H1 (cell line): ENCODE data around the gene BSND. TPM values are rescaled to one million over a fixed set of nuclear protein-coding genes. Genes with fewer than 3 reads are reported as not detected.

Experiments
- CTCF ChIA-PET: fragments of 300-600 bp; sonication (Branson Sonifier 250); formaldehyde crosslinking; loops from one replicate; lab custom pipeline; 2021; ENCODE audit not compliant: partially characterized antibody; lab: Charles Lee
- POLR2A ChIA-PET: fragments of 300-600 bp; sonication (Branson Sonifier 250); formaldehyde crosslinking; loops from one replicate; lab custom pipeline; 2021; ENCODE audit warnings: inconsistent platforms; ENCODE audit not compliant: partially characterized antibody; lab: Charles Lee
- DNase-seq, 2 experiments: peaks; one replicate each; pipeline versions ENCODE4 v3.0.0 to v3.0.0-alpha.2; 2010 to 2022; ENCODE audit warnings: low spot score in 2 of 2, low read depth in 1 of 2, mixed read lengths in 1 of 2
- FAIRE-seq: peaks from 2 replicates; lab custom pipeline; 2011; peaks lifted over from hg19 to GRCh38; lab: Jason Lieb, UNC
- H2AFZ ChIP-seq: 2 replicates; pipeline ENCODE4 v1.8.1; 2012; ENCODE audit warnings: low read length, inconsistent platforms
- H2AK5ac ChIP-seq: 2 replicates; pipeline ENCODE4 v1.6.1; 2013; ENCODE audit warnings: low read depth, low read length
- H2BK120ac ChIP-seq: replicated peaks from 2 replicates; pipeline ENCODE3; 2013; ENCODE audit warnings: low read depth, low read length, inconsistent platforms
- H2BK12ac ChIP-seq: 2 replicates; pipeline ENCODE4 v1.6.1; 2013; ENCODE audit warnings: low read depth, low read length
- H2BK15ac ChIP-seq: 2 replicates; pipeline ENCODE4 v1.6.1; 2013; ENCODE audit warnings: low read length
- H2BK20ac ChIP-seq: 2 replicates; pipeline ENCODE4 v1.6.1; 2013; ENCODE audit warnings: low read length
- H2BK5ac ChIP-seq: 2 replicates; pipeline ENCODE4 v1.6.1; 2013; ENCODE audit warnings: low read depth, low read length
- H3K14ac ChIP-seq: 2 replicates; pipeline ENCODE4 v1.6.1; 2013; ENCODE audit warnings: inconsistent platforms; ENCODE audit not compliant: insufficient read length
- H3K18ac ChIP-seq: 2 replicates; pipeline ENCODE4 v1.6.1; 2013; ENCODE audit warnings: low read length; ENCODE audit errors: extremely low read depth
- H3K23ac ChIP-seq: 2 replicates; pipeline ENCODE4 v1.6.1; 2013; ENCODE audit warnings: inconsistent platforms; ENCODE audit not compliant: insufficient read length
- H3K23me2 ChIP-seq: 2 replicates; pipeline ENCODE4 v1.6.1; 2013; ENCODE audit warnings: low read depth, low read length
- H3K27ac ChIP-seq: 2 replicates; pipeline ENCODE4 v1.6.1; 2011; ENCODE audit warnings: low read depth, low read length, inconsistent platforms
- H3K27me3 ChIP-seq, 4 experiments: replicated peaks in 1 of 4; 1 replicate in 1 of 4; 2 replicates in 3 of 4; pipeline versions ENCODE4 v1.6.1 to v1.8.1; 2011 to 2013; ENCODE audit warnings: low read length in 3 of 4, mild to moderate bottlenecking in 3 of 4, inconsistent platforms in 2 of 4, mixed read lengths in 2 of 4, moderate library complexity in 1 of 4; ENCODE audit not compliant: control insufficient read depth in 3 of 4, insufficient read depth in 3 of 4; ENCODE audit errors: extremely low read depth in 1 of 4
- H3K36me3 ChIP-seq, 4 experiments: 2 replicates each; pipeline versions ENCODE4 v1.6.1 to v1.8.1; 2011 to 2013; ENCODE audit warnings: mild to moderate bottlenecking in 4 of 4, low read length in 3 of 4, moderate library complexity in 2 of 4, control low read depth in 1 of 4, inconsistent platforms in 1 of 4; ENCODE audit not compliant: insufficient read depth in 4 of 4, control insufficient read depth in 2 of 4
- H3K4ac ChIP-seq: replicated peaks from 2 replicates; pipeline ENCODE3; 2013; ENCODE audit warnings: low read length, low read depth, mixed read lengths, inconsistent platforms; ENCODE audit not compliant: insufficient read length
- H3K4me1 ChIP-seq, 4 experiments: replicated peaks in 1 of 4; 1 replicate in 1 of 4; 2 replicates in 3 of 4; pipeline versions ENCODE4 v1.6.1 to v1.8.1; 2011 to 2013; ENCODE audit warnings: low read length in 3 of 4, inconsistent platforms in 2 of 4, mixed read lengths in 1 of 4; ENCODE audit not compliant: insufficient read depth in 4 of 4, control insufficient read depth in 3 of 4
- H3K4me2 ChIP-seq, 2 experiments: 2 replicates each; pipeline versions ENCODE4 v1.6.1 to v1.8.1; 2011 to 2013; ENCODE audit warnings: low read depth in 2 of 2, low read length in 2 of 2, control low read depth in 1 of 2, inconsistent platforms in 1 of 2, mild to moderate bottlenecking in 1 of 2; ENCODE audit not compliant: insufficient read depth in 1 of 2
- H3K4me3 ChIP-seq, 4 experiments: fragments of 200-600, 300-600 bp in 1 of 4; sonication (generic), shearing (Covaris generic), sonication (Bioruptor Twin) in 1 of 4; 2 replicates each; pipeline versions ENCODE4 v1.5.1 to v1.8.1; 2011 to 2016; ENCODE audit warnings: low read length in 4 of 4, low read depth in 3 of 4, control low read depth in 2 of 4, inconsistent platforms in 2 of 4, mild to moderate bottlenecking in 2 of 4, mixed read lengths in 1 of 4, moderate library complexity in 1 of 4; ENCODE audit not compliant: insufficient read depth in 2 of 4; ENCODE audit errors: extremely low read depth in 1 of 4
- H3K56ac ChIP-seq: replicated peaks from 2 replicates; pipeline ENCODE3; 2013; ENCODE audit warnings: low read depth, mild to moderate bottlenecking, mixed read lengths, low read length, inconsistent platforms; ENCODE audit not compliant: insufficient read length
- H3K79me1 ChIP-seq: 2 replicates; pipeline ENCODE4 v1.6.1; 2013; ENCODE audit warnings: low read depth, low read length, control low read depth
- H3K79me2 ChIP-seq, 2 experiments: 2 replicates each; pipeline versions ENCODE4 v1.6.1 to v1.8.1; 2012 to 2013; ENCODE audit warnings: low read length in 2 of 2, mild to moderate bottlenecking in 2 of 2, inconsistent platforms in 1 of 2; ENCODE audit not compliant: insufficient read depth in 2 of 2, control insufficient read depth in 1 of 2
- H3K9ac ChIP-seq, 4 experiments: replicated peaks in 1 of 4; 1 replicate in 1 of 4; 2 replicates in 3 of 4; pipeline versions ENCODE4 v1.6.1 to v1.8.1; 2011 to 2013; ENCODE audit warnings: low read depth in 3 of 4, low read length in 3 of 4, control low read depth in 2 of 4, mild to moderate bottlenecking in 2 of 4, moderate library complexity in 2 of 4, inconsistent platforms in 1 of 4; ENCODE audit errors: extremely low read depth in 1 of 4
- H3K9me3 ChIP-seq, 2 experiments: 2 replicates each; pipeline versions ENCODE4 v1.6.1 to v1.8.1; 2012 to 2013; ENCODE audit warnings: mild to moderate bottlenecking in 2 of 2, moderate library complexity in 2 of 2, control low read depth in 1 of 2, inconsistent platforms in 1 of 2, low read depth in 1 of 2, low read length in 1 of 2, mixed read lengths in 1 of 2; ENCODE audit not compliant: insufficient read depth in 2 of 2
- H4K20me1 ChIP-seq, 2 experiments: replicated peaks in 1 of 2; 2 replicates each; pipeline versions ENCODE3 to v1.8.1; 2011 to 2013; ENCODE audit warnings: inconsistent platforms in 2 of 2, low read length in 2 of 2, mild to moderate bottlenecking in 1 of 2; ENCODE audit not compliant: insufficient read depth in 2 of 2, control insufficient read depth in 1 of 2
- H4K5ac ChIP-seq: 2 replicates; pipeline ENCODE4 v1.6.1; 2013; ENCODE audit warnings: low read length, low read depth, mixed read lengths, inconsistent platforms; ENCODE audit not compliant: insufficient read length
- H4K8ac ChIP-seq: 2 replicates; pipeline ENCODE4 v1.8.0; 2013; ENCODE audit warnings: mild to moderate bottlenecking, moderate library complexity, low read length, inconsistent platforms; ENCODE audit not compliant: insufficient read depth; ENCODE audit errors: extremely low read depth
- H4K91ac ChIP-seq: replicated peaks from 2 replicates; pipeline ENCODE3; 2013; ENCODE audit warnings: low read length, mixed read lengths, inconsistent platforms; ENCODE audit not compliant: insufficient read length
- ASH2L ChIP-seq: fragments of 200-600, 300-600 bp; sonication (generic); IDR thresholded peaks from one replicate; pipeline ENCODE4 v1.7.1; 2017; ENCODE audit warnings: low read length
- BACH1 ChIP-seq: IDR thresholded peaks from 2 replicates; pipeline ENCODE4 v1.6.1; 2012; ENCODE audit warnings: low read length, improper control_type of control experiment
- CTBP2 ChIP-seq: IDR thresholded peaks from 2 replicates; pipeline ENCODE4 v1.7.0; 2011; ENCODE audit warnings: borderline replicate concordance, mild to moderate bottlenecking, moderate library complexity, mixed read lengths, low read length; ENCODE audit not compliant: insufficient read depth, insufficient read length
- NANOG ChIP-seq: IDR thresholded peaks from 2 replicates; pipeline ENCODE4 v1.6.1; 2011; ENCODE audit warnings: low read length, low read depth, mild to moderate bottlenecking, inconsistent platforms; ENCODE audit not compliant: insufficient read depth, poor library complexity, severe bottlenecking
- SP1 ChIP-seq: IDR thresholded peaks from 2 replicates; pipeline ENCODE4 v1.6.1; 2011; ENCODE audit warnings: low read depth, low read length
- TAF1 ChIP-seq: IDR thresholded peaks from 2 replicates; pipeline ENCODE4 v1.6.1; 2011; ENCODE audit warnings: mild to moderate bottlenecking, low read depth, low read length
- TAF7 ChIP-seq: optimal IDR thresholded peaks from 2 replicates; pipeline ENCODE3; 2011; ENCODE audit warnings: low read depth, mild to moderate bottlenecking, inconsistent platforms, low read length, moderate library complexity, borderline replicate concordance
- WGBS, 2 experiments: shearing (Covaris generic) in 1 of 2; methylation state at CpG; one replicate each; pipeline versions ENCODE4 v1.1.6 to v1.1.7; 2013 to 2015; ENCODE audit warnings: low lambda C conversion rate in 2 of 2, mixed read lengths in 2 of 2, inconsistent platforms in 1 of 2, low coverage in 1 of 2, missing lambda C conversion rate in 1 of 2; ENCODE audit not compliant: insufficient replicate concordance in 2 of 2, insufficient coverage in 1 of 2, insufficient read length in 1 of 2; ENCODE audit errors: extremely low coverage in 1 of 2, missing lambda C conversion rate in 1 of 2; 5-methylcytosine and 5-hydroxymethylcytosine counted together
- long read RNA-seq, 2 experiments: library from RNA in 1 of 2; library from capped mRNA in 1 of 2; stranded (forward); transcript quantifications; one replicate each; pipeline ENCODE4 v2.0.0, GENCODE V29; 2021; ENCODE audit warnings: inconsistent platforms in 1 of 2
- polyA minus RNA-seq, 3 experiments: library from RNA; depleted of rRNA, polyadenylated mRNA; stranded (reverse); fragments of >200 nt; gene quantifications; 1 replicate in 2 of 3; 2 replicates in 1 of 3; pipeline ENCODE4 v1.2.3, GENCODE V29; 2011
- polyA plus RNA-seq, 7 experiments: library from polyadenylated mRNA; depleted of rRNA in 3 of 7; stranded (reverse) in 5 of 7; unstranded in 2 of 7; fragments of >200 nt in 5 of 7; fragments of 200-250 nt in 2 of 7; gene quantifications; 1 replicate in 5 of 7; 2 replicates in 1 of 7; 4 replicates in 1 of 7; pipeline versions ENCODE4 v1.2.1 to v1.2.3, GENCODE V29; 2011 to 2013; ENCODE audit warnings: missing spikeins in 2 of 7, mixed read lengths in 2 of 7
- total RNA-seq: library from RNA; stranded (reverse); fragmentation: NEBNext Ultra II Directional; extraction: Animal tissue kit (Norgen Biotek cat#: 25700); gene quantifications from 2 replicates; pipeline ENCODE4 v1.2.1, GENCODE V29; 2021
- TF ChIP-seq, protein P1 (sequence below): IDR thresholded peaks from 2 replicates; pipeline ENCODE4 v1.6.1; 2011; ENCODE audit warnings: low read depth, mild to moderate bottlenecking, low read length; ENCODE audit not compliant: insufficient read depth

BSND gene
- total RNA-seq: 0.40 and 0.43 TPM in 2 replicates
- polyA plus RNA-seq (2011; rRNA removed): 0.52 and 0.68 TPM in 2 replicates
- 0.67 TPM for polyA plus RNA-seq (2011; cell fraction: cytosol; rRNA removed)
- 1.0 TPM for polyA plus RNA-seq (2011; cell fraction: nucleus; rRNA removed)
- 0.37 to 0.74 TPM (median 0.55 TPM) in 4 replicates for polyA plus RNA-seq (2012, experiment 1 of 2)
- polyA plus RNA-seq (2012, experiment 2 of 2): 0.50 TPM
- 0.26 TPM for polyA plus RNA-seq (2013, experiment 1 of 2)
- 0.26 TPM for polyA plus RNA-seq (2013, experiment 2 of 2)
- 0.39 and 0.54 TPM in 2 replicates for polyA minus RNA-seq (2011; rRNA and poly(A)+ RNA removed)
- polyA minus RNA-seq (2011; cell fraction: cytosol; rRNA and poly(A)+ RNA removed): not detected
- 0.70 TPM for polyA minus RNA-seq (2011; cell fraction: nucleus; rRNA and poly(A)+ RNA removed)
- long read RNA-seq, experiment 1: 0 reads
- long read RNA-seq, experiment 2: 0 reads

DNA sequence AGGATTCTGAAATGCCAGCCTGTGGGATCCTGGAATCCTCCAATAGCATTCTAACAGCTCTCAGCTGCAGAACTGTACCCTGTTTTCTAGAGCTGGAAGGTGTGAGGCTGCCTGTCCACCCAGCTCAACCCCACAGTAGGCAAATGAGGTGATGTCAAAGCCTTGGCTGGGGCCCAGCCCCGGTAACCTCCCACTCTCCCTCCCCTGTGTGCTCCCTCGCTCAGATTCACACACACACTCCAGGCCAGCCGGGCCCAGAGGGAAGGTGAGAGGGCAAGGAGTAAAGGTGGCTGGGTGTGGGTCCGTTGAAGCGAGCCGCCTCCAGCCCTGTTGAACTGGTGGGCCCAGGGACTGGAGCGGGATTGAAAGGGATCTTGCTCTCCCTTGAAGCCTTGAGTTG lies at the start of gene BSND:
TSS of gene BSND (plus strand) at position 257 of the 400 bp plus-strand sequence. CDS start 254 bp downstream, outside the sequence.
- POLR2A ChIA-PET: interaction anchor here (0.7 kb wide), 1 partner anchor 54 kb away, joined by 3 read pairs; no protein-coding TSS in a partner anchor
- H3K4me2 ChIP-seq: peak within 1 kb of the TSS; percentile 55 to 80; a peak in 2 of 4 replicates
- peaks cover 4 to 55% (median 43%) of the 10 kb centered on the region in 4 experiments for H3K27me3 ChIP-seq
- no peak within 1 kb of the TSS for H2AFZ ChIP-seq
- H3K18ac ChIP-seq: no peak within 1 kb of the TSS; the same call in 1 of the 2 replicates
- H3K14ac ChIP-seq: no peak within 1 kb of the TSS
- H2BK5ac ChIP-seq: no peak within 1 kb of the TSS
- H4K91ac ChIP-seq: no peak within 1 kb of the TSS
- H2BK15ac ChIP-seq: no peak within 1 kb of the TSS
- H3K79me1 ChIP-seq: no peaks in the 10 kb centered on the region
- H2BK120ac ChIP-seq: no peak within 1 kb of the TSS
- H3K23me2 ChIP-seq: peaks cover 11% of the 10 kb centered on the region; the same call in 1 of the 2 replicates
- H3K79me2 ChIP-seq: no peaks in the 10 kb centered on the region; a peak in 1 of 4 replicates
- no peak within 1 kb of the TSS for H4K5ac ChIP-seq
- H3K9me3 ChIP-seq: no peaks in the 10 kb centered on the region
- H3K27ac ChIP-seq: no peak within 1 kb of the TSS
- 86% methylated on average over 7 of the region's 7 CpGs; no CpG with 5 or more reads in 1 of the 2 experiments for WGBS, 2 experiments
- H3K36me3 ChIP-seq: no peaks in the 10 kb centered on the region
- H4K8ac ChIP-seq: no peak within 1 kb of the TSS
- no peak within 1 kb of the TSS for H3K23ac ChIP-seq
- no peak within 1 kb of the TSS; the same call in 1 of the 2 replicates for H2AK5ac ChIP-seq
- CTCF ChIA-PET: interaction anchor here (0.7 to 11.0 kb wide), 9 partner anchors 10 to 111 kb away, joined by 3 to 511 read pairs (median 4); no protein-coding TSS in a partner anchor
- peaks cover 0 to 4% of the 10 kb centered on the region in 2 experiments for H4K20me1 ChIP-seq
- no peak for DNase-seq
- H2BK20ac ChIP-seq: no peak within 1 kb of the TSS
- H3K4me3 ChIP-seq: no peak within 1 kb of the TSS
- no peak for TF ChIP-seq TAF7
- no peak for TF ChIP-seq NANOG
- TF ChIP-seq, protein P1, sequence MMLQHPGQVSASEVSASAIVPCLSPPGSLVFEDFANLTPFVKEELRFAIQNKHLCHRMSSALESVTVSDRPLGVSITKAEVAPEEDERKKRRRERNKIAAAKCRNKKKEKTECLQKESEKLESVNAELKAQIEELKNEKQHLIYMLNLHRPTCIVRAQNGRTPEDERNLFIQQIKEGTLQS: no peak
- TF ChIP-seq SP1: no peak
- TF ChIP-seq BACH1: no peak
- TF ChIP-seq TAF1: no peak
- no peak for TF ChIP-seq CTBP2
- TF ChIP-seq ASH2L: no peak
- TF ChIP-seq, all 59 proteins: peak for 0
- Histone ChIP-seq H3K4ac (no peak within 1 kb of the TSS), H3K9ac (no peak within 1 kb of the TSS), H2BK12ac (0 out of 2 replicates have a peak within 1 kb of the TSS, but pooled peaks have one; percentile 39), H3K4me1 (peaks cover 16 to 30% (median 23%) of the 10 kb centered on the region in 4 experiments), H3K56ac (no peak within 1 kb of the TSS)
- no peak for FAIRE-seq
